HepG2 (cell line): Measurements from ENCODE around the gene MYD88. TPM values are rescaled to one million over a fixed set of nuclear protein-coding genes. Genes with fewer than 3 reads are reported as not detected.

Source experiments
- JUN ChIP-seq: sonication (generic); formaldehyde crosslinking; IDR thresholded peaks from 2 replicates; pipeline ENCODE4 v1.4.0; 2020; ENCODE audit warnings: mild to moderate bottlenecking, missing genetic modification reagents
- KLF9 ChIP-seq: IDR thresholded peaks from 2 replicates; pipeline ENCODE4 v1.6.1; 2016; ENCODE audit warnings: low read depth
- PITX1 ChIP-seq: sonication (generic); formaldehyde crosslinking; IDR thresholded peaks from 2 replicates; pipeline ENCODE4 v1.5.1; 2020; ENCODE audit warnings: mild to moderate bottlenecking, missing genetic modification reagents
- RBFOX2 ChIP-seq: fragments of 200-400 bp; formaldehyde crosslinking; IDR thresholded peaks from 2 replicates; pipeline ENCODE4 v1.6.1; 2017; ENCODE audit warnings: low read depth, mild to moderate bottlenecking, low read length
- THAP11 ChIP-seq: IDR thresholded peaks from 2 replicates; pipeline ENCODE4 v1.6.1; 2016; ENCODE audit warnings: missing biosample characterization, missing genetic modification reagents
- ZBTB38 ChIP-seq: sonication (generic); formaldehyde crosslinking; IDR thresholded peaks from 2 replicates; pipeline ENCODE4 v1.5.1; 2020; ENCODE audit warnings: mild to moderate bottlenecking, missing genetic modification reagents
- ZBTB42 ChIP-seq: sonication (generic); formaldehyde crosslinking; IDR thresholded peaks from 2 replicates; pipeline ENCODE4 v1.5.0; 2020; ENCODE audit warnings: mild to moderate bottlenecking, missing genetic modification reagents
- ZC3H13 ChIP-seq: sonication (generic); formaldehyde crosslinking; IDR thresholded peaks from 2 replicates; pipeline ENCODE4 v1.8.1; 2023; ENCODE audit warnings: mild to moderate bottlenecking, missing genetic modification reagents, moderate library complexity
- ZNF101 ChIP-seq: sonication (generic); formaldehyde crosslinking; IDR thresholded peaks from 2 replicates; pipeline ENCODE4 v1.4.0; 2020; ENCODE audit warnings: mild to moderate bottlenecking, low read depth, missing genetic modification reagents, borderline replicate concordance
- ZNF143 ChIP-seq: sonication (generic); formaldehyde crosslinking; IDR thresholded peaks from 2 replicates; pipeline ENCODE4 v1.4.0; 2020; ENCODE audit warnings: missing genetic modification reagents
- ZNF260 ChIP-seq: sonication (generic); formaldehyde crosslinking; IDR thresholded peaks from 2 replicates; pipeline ENCODE4 v1.4.0; 2020; ENCODE audit warnings: missing genetic modification reagents, low read depth, mild to moderate bottlenecking, borderline replicate concordance
- ZSCAN31 ChIP-seq: sonication (generic); formaldehyde crosslinking; IDR thresholded peaks from 2 replicates; pipeline ENCODE4 v1.5.0; 2020; ENCODE audit warnings: low read depth, mild to moderate bottlenecking, missing genetic modification reagents
- polyA plus RNA-seq, 8 experiments: library from polyadenylated mRNA; depleted of rRNA in 3 of 8; stranded (reverse) in 7 of 8; unstranded in 1 of 8; fragments of >200 nt; fragmentation: Illumina TruSeq in 4 of 8; extraction: Trizol in 4 of 8; gene quantifications; 2 replicates each; pipeline versions ENCODE4 v1.2.1 to v1.2.3, GENCODE V29; 2011 to 2016; ENCODE audit warnings: low read depth in 4 of 8, missing spikeins in 1 of 8, mixed read lengths in 1 of 8; ENCODE audit not compliant: insufficient read depth in 1 of 8
- total RNA-seq, 5 experiments: library from RNA; depleted of rRNA; stranded (reverse); fragments of >200 nt; fragmentation: Illumina TruSeq; extraction: Trizol; gene quantifications; 2 replicates each; pipeline ENCODE4 v1.2.3, GENCODE V29; 2016; ENCODE audit warnings: low read depth in 1 of 5
- TF ChIP-seq, protein P1 (sequence below): sonication (generic); formaldehyde crosslinking; IDR thresholded peaks from 2 replicates; pipeline ENCODE4 v1.4.0; 2020; ENCODE audit warnings: low read depth, mild to moderate bottlenecking, missing genetic modification reagents
- TF ChIP-seq, protein P2 (sequence below), 2 experiments: sonication (generic) in 1 of 2; formaldehyde crosslinking in 1 of 2; IDR thresholded peaks; 2 replicates each; pipeline versions ENCODE4 v1.4.0 to v1.6.1; 2018 to 2020; ENCODE audit warnings: missing genetic modification reagents in 2 of 2, borderline replicate concordance in 1 of 2, low read depth in 1 of 2, mild to moderate bottlenecking in 1 of 2, missing biosample characterization in 1 of 2
- TF ChIP-seq, protein P3 (sequence below): sonication (generic); formaldehyde crosslinking; conservative IDR thresholded peaks from 2 replicates; pipeline ENCODE4 v1.8.0; 2022; ENCODE audit warnings: missing genetic modification reagents
- TF ChIP-seq, protein P4 (sequence below): sonication (generic); formaldehyde crosslinking; IDR thresholded peaks from 2 replicates; pipeline ENCODE4 v1.4.0; 2020; ENCODE audit warnings: missing genetic modification reagents
- TF ChIP-seq, protein P5 (sequence below): IDR thresholded peaks from 2 replicates; pipeline ENCODE4 v1.6.1; 2016
- TF ChIP-seq, protein P6 (sequence below): sonication (generic); formaldehyde crosslinking; IDR thresholded peaks from 2 replicates; pipeline ENCODE4 v1.4.0; 2020; ENCODE audit warnings: missing genetic modification reagents
- TF ChIP-seq, protein P7 (sequence below): sonication (generic); formaldehyde crosslinking; IDR thresholded peaks from 2 replicates; pipeline ENCODE4 v1.5.0; 2020; ENCODE audit warnings: missing genetic modification reagents

MYD88 gene
- total and polyA plus RNA-seq, 2 of the 13 experiments (the other 11 are each of a cell fraction or from before 2014, with no cell fraction given): 7.6 to 32.7 TPM

DNA sequence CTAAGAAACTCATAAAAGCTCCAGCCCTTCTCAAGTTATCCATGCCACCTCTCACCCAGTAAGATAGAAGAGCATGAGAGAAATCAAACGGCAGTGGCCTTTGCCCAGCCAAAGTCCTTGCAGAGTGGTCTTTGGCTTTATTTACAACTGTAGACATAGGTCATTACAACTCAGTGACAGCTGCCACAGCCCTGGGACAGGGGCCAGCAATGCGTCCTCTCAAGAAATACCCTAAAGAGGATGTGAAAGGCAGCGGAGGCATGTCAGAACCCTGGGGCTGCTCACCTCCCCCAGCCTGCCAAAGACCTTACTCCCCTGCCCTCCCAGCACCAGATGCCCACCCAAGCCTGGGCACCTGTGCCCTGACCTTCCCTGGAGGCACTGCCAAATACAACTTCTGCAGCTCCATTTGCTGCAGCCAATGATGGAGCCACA, 7.8 kb upstream of the MYD88 start (continued):
- TF ChIP-seq ZBTB42 (no peak; the same call in 1 of the 2 replicates), ZNF143 (no peak), ZNF101 (CRISPR knock-in tag) (no peak), ZC3H13 (CRISPR knock-in tag) (0 out of 2 replicates have a peak, but pooled peaks have one; percentile 61), JUN (CRISPR knock-in tag) (peak; percentile 83; the same call in 1 of the 2 replicates), RBFOX2 (no peak), ZSCAN31 (CRISPR knock-in tag) (no peak), THAP11 (CRISPR knock-in tag) (peak; percentile 61; the same call in 1 of the 2 replicates), KLF9 (CRISPR knock-in tag) (no peak), PITX1 (CRISPR knock-in tag) (peak; percentile 59), ZNF260 (CRISPR knock-in tag) (no peak), ZBTB38 (CRISPR knock-in tag) (peak; percentile 93)
- TF ChIP-seq, protein P1, sequence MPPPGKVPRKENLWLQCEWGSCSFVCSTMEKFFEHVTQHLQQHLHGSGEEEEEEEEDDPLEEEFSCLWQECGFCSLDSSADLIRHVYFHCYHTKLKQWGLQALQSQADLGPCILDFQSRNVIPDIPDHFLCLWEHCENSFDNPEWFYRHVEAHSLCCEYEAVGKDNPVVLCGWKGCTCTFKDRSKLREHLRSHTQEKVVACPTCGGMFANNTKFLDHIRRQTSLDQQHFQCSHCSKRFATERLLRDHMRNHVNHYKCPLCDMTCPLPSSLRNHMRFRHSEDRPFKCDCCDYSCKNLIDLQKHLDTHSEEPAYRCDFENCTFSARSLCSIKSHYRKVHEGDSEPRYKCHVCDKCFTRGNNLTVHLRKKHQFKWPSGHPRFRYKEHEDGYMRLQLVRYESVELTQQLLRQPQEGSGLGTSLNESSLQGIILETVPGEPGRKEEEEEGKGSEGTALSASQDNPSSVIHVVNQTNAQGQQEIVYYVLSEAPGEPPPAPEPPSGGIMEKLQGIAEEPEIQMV (CRISPR knock-in tag): no peak
- TF ChIP-seq, protein P2, sequence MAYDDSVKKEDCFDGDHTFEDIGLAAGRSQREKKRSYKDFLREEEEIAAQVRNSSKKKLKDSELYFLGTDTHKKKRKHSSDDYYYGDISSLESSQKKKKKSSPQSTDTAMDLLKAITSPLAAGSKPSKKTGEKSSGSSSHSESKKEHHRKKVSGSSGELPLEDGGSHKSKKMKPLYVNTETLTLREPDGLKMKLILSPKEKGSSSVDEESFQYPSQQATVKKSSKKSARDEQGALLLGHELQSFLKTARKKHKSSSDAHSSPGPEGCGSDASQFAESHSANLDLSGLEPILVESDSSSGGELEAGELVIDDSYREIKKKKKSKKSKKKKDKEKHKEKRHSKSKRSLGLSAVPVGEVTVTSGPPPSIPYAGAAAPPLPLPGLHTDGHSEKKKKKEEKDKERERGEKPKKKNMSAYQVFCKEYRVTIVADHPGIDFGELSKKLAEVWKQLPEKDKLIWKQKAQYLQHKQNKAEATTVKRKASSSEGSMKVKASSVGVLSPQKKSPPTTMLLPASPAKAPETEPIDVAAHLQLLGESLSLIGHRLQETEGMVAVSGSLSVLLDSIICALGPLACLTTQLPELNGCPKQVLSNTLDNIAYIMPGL (CRISPR knock-in tag; IDR thresholded peaks at IDR 0.05; ENCODE audit: borderline replicate concordance in 1 of 2, low read depth in 1 of 2): peak in 1 of 2 experiments; percentile 40; a peak in 1 of 4 replicates
- TF ChIP-seq, protein P3, sequence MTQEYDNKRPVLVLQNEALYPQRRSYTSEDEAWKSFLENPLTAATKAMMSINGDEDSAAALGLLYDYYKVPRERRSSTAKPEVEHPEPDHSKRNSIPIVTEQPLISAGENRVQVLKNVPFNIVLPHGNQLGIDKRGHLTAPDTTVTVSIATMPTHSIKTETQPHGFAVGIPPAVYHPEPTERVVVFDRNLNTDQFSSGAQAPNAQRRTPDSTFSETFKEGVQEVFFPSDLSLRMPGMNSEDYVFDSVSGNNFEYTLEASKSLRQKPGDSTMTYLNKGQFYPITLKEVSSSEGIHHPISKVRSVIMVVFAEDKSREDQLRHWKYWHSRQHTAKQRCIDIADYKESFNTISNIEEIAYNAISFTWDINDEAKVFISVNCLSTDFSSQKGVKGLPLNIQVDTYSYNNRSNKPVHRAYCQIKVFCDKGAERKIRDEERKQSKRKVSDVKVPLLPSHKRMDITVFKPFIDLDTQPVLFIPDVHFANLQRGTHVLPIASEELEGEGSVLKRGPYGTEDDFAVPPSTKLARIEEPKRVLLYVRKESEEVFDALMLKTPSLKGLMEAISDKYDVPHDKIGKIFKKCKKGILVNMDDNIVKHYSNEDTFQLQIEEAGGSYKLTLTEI (CRISPR knock-in tag): no peak
- TF ChIP-seq, protein P4, sequence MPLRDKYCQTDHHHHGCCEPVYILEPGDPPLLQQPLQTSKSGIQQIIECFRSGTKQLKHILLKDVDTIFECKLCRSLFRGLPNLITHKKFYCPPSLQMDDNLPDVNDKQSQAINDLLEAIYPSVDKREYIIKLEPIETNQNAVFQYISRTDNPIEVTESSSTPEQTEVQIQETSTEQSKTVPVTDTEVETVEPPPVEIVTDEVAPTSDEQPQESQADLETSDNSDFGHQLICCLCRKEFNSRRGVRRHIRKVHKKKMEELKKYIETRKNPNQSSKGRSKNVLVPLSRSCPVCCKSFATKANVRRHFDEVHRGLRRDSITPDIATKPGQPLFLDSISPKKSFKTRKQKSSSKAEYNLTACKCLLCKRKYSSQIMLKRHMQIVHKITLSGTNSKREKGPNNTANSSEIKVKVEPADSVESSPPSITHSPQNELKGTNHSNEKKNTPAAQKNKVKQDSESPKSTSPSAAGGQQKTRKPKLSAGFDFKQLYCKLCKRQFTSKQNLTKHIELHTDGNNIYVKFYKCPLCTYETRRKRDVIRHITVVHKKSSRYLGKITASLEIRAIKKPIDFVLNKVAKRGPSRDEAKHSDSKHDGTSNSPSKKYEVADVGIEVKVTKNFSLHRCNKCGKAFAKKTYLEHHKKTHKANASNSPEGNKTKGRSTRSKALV (CRISPR knock-in tag): peak; percentile 40; the same call in 1 of the 2 replicates
- TF ChIP-seq, protein P5, sequence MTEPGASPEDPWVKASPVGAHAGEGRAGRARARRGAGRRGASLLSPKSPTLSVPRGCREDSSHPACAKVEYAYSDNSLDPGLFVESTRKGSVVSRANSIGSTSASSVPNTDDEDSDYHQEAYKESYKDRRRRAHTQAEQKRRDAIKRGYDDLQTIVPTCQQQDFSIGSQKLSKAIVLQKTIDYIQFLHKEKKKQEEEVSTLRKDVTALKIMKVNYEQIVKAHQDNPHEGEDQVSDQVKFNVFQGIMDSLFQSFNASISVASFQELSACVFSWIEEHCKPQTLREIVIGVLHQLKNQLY: peak; percentile 65
- TF ChIP-seq, protein P6, sequence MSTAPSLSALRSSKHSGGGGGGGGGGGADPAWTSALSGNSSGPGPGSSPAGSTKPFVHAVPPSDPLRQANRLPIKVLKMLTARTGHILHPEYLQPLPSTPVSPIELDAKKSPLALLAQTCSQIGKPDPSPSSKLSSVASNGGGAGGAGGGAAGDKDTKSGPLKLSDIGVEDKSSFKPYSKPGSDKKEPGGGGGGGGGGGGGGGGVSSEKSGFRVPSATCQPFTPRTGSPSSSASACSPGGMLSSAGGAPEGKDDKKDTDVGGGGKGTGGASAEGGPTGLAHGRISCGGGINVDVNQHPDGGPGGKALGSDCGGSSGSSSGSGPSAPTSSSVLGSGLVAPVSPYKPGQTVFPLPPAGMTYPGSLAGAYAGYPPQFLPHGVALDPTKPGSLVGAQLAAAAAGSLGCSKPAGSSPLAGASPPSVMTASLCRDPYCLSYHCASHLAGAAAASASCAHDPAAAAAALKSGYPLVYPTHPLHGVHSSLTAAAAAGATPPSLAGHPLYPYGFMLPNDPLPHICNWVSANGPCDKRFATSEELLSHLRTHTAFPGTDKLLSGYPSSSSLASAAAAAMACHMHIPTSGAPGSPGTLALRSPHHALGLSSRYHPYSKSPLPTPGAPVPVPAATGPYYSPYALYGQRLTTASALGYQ: peak; percentile 29; the same call in 1 of the 2 replicates
- TF ChIP-seq, protein P7, sequence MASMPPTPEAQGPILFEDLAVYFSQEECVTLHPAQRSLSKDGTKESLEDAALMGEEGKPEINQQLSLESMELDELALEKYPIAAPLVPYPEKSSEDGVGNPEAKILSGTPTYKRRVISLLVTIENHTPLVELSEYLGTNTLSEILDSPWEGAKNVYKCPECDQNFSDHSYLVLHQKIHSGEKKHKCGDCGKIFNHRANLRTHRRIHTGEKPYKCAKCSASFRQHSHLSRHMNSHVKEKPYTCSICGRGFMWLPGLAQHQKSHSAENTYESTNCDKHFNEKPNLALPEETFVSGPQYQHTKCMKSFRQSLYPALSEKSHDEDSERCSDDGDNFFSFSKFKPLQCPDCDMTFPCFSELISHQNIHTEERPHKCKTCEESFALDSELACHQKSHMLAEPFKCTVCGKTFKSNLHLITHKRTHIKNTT (CRISPR knock-in tag): no peak
